H9 (cell line): ENCODE results near the gene RHOA. TPM values are rescaled to one million over a fixed set of nuclear protein-coding genes. Genes with fewer than 3 reads are reported as not detected.
"Not testable (repeated sequence)": the region's sequence is repeated elsewhere in the genome, so short reads cannot be mapped to it uniquely, and the experiment has no call there.

Experiments used
- DNase-seq: peaks from one replicate; pipeline ENCODE4 v3.0.0-alpha.2; 2017
- H2AFZ ChIP-seq: one replicate; pipeline ENCODE4 v1.6.1; 2013; ENCODE audit warnings: mild to moderate bottlenecking, low read length, control low read depth, moderate library complexity
- H2AK5ac ChIP-seq: 2 replicates; pipeline ENCODE4 v1.6.1; 2013; ENCODE audit warnings: low read length, control low read depth, mixed read lengths; ENCODE audit not compliant: insufficient read length
- H2BK120ac ChIP-seq: one replicate; pipeline ENCODE4 v1.6.1; 2013; ENCODE audit warnings: low read depth, mild to moderate bottlenecking, low read length, control low read depth, inconsistent platforms; ENCODE audit not compliant: poor library complexity, severe bottlenecking
- H2BK12ac ChIP-seq: 2 replicates; pipeline ENCODE4 v1.6.1; 2013; ENCODE audit warnings: low read length, control low read depth, mixed read lengths, low read depth; ENCODE audit not compliant: insufficient read length
- H2BK15ac ChIP-seq: 2 replicates; pipeline ENCODE4 v1.6.1; 2013; ENCODE audit warnings: low read depth, low read length, control low read depth
- H2BK20ac ChIP-seq: one replicate; pipeline ENCODE4 v1.6.1; 2013; ENCODE audit warnings: low read depth, mild to moderate bottlenecking, low read length, control low read depth, inconsistent platforms; ENCODE audit not compliant: poor library complexity, severe bottlenecking
- H2BK5ac ChIP-seq: 2 replicates; pipeline ENCODE4 v1.6.1; 2013; ENCODE audit warnings: low read length, control low read depth, mixed read lengths; ENCODE audit not compliant: insufficient read length
- H3K14ac ChIP-seq: 2 replicates; pipeline ENCODE4 v1.6.1; 2013; ENCODE audit warnings: low read length, control low read depth; ENCODE audit not compliant: insufficient read depth
- H3K18ac ChIP-seq: 2 replicates; pipeline ENCODE4 v1.6.1; 2013; ENCODE audit warnings: low read depth, mild to moderate bottlenecking, mixed read lengths, low read length, control low read depth; ENCODE audit not compliant: insufficient read length
- H3K23ac ChIP-seq: 2 replicates; pipeline ENCODE4 v1.6.1; 2013; ENCODE audit warnings: low read length, control low read depth, mixed read lengths, low read depth; ENCODE audit not compliant: insufficient read length
- H3K23me2 ChIP-seq: 2 replicates; pipeline ENCODE4 v1.6.1; 2013; ENCODE audit warnings: low read depth, mild to moderate bottlenecking, mixed read lengths, low read length, control low read depth; ENCODE audit not compliant: insufficient read length, poor library complexity, severe bottlenecking
- H3K27ac ChIP-seq: 2 replicates; pipeline ENCODE4 v1.5.1; 2013; ENCODE audit warnings: low read length, control low read depth, mixed read lengths, low read depth; ENCODE audit not compliant: insufficient read length
- H3K27me3 ChIP-seq: 2 replicates; pipeline ENCODE4 v1.6.1; 2013; ENCODE audit warnings: low read length, control low read depth, inconsistent platforms; ENCODE audit not compliant: insufficient read depth
- H3K4ac ChIP-seq: 2 replicates; pipeline ENCODE4 v1.6.1; 2013; ENCODE audit warnings: low read depth, mild to moderate bottlenecking, control low read depth, inconsistent platforms, low read length, moderate library complexity
- H3K4me1 ChIP-seq: 2 replicates; pipeline ENCODE4 v1.6.1; 2013; ENCODE audit warnings: low read length, control low read depth, inconsistent platforms; ENCODE audit not compliant: insufficient read depth
- H3K4me2 ChIP-seq: 2 replicates; pipeline ENCODE4 v1.6.1; 2013; ENCODE audit warnings: low read length, control low read depth, mixed read lengths; ENCODE audit not compliant: insufficient read length, insufficient read depth
- H3K56ac ChIP-seq: 2 replicates; pipeline ENCODE4 v1.6.1; 2013; ENCODE audit warnings: low read depth, mild to moderate bottlenecking, mixed read lengths, low read length, control low read depth; ENCODE audit not compliant: insufficient read length
- H3K79me1 ChIP-seq: 2 replicates; pipeline ENCODE4 v1.6.1; 2013; ENCODE audit warnings: low read depth, mild to moderate bottlenecking, moderate library complexity, low read length, control low read depth, inconsistent platforms; ENCODE audit not compliant: insufficient read depth, poor library complexity, severe bottlenecking
- H3K79me2 ChIP-seq: 2 replicates; pipeline ENCODE4 v1.6.1; 2013; ENCODE audit warnings: low read length, control low read depth, inconsistent platforms; ENCODE audit not compliant: insufficient read depth
- H3K9ac ChIP-seq: 2 replicates; pipeline ENCODE4 v1.6.1; 2013; ENCODE audit warnings: low read length, control low read depth, mixed read lengths; ENCODE audit not compliant: insufficient read length; ENCODE audit errors: extremely low read depth
- H3K9me3 ChIP-seq: one replicate; pipeline ENCODE4 v1.6.1; 2013; ENCODE audit warnings: low read depth, low read length, inconsistent platforms; ENCODE audit not compliant: control insufficient read depth
- H3T11ph ChIP-seq: one replicate; pipeline ENCODE4 v1.6.1; 2013; ENCODE audit warnings: mild to moderate bottlenecking, low read length, control low read depth, inconsistent platforms
- H4K20me1 ChIP-seq: one replicate; pipeline ENCODE4 v1.6.1; 2013; ENCODE audit not compliant: control insufficient read depth, insufficient read length, insufficient read depth
- H4K5ac ChIP-seq: 2 replicates; pipeline ENCODE4 v1.6.1; 2013; ENCODE audit warnings: low read depth, mild to moderate bottlenecking, mixed read lengths, low read length, control low read depth; ENCODE audit not compliant: insufficient read length
- H4K8ac ChIP-seq: replicated peaks from 2 replicates; pipeline ENCODE4 v1.6.1; 2013; ENCODE audit warnings: low read length, control low read depth, mixed read lengths, low read depth; ENCODE audit not compliant: insufficient read length
- H4K91ac ChIP-seq: 2 replicates; pipeline ENCODE4 v1.6.1; 2013; ENCODE audit warnings: low read depth, mild to moderate bottlenecking, moderate library complexity, mixed read lengths, low read length, control low read depth; ENCODE audit not compliant: insufficient read length
- H3K27ac Mint-ChIP-seq, 3 experiments: 2 replicates in 2 of 3; 3 replicates in 1 of 3; pipeline ENCODE4 v1.8.0; 2020 to 2021; ENCODE audit warnings: mixed read lengths in 3 of 3, mild to moderate bottlenecking in 1 of 3, moderate library complexity in 1 of 3
- H3K27me3 Mint-ChIP-seq: 2 replicates; pipeline ENCODE4 v1.8.0; 2021; ENCODE audit warnings: low read depth, mild to moderate bottlenecking, moderate library complexity, mixed read lengths
- H3K36me3 Mint-ChIP-seq, 3 experiments: 2 replicates in 2 of 3; 3 replicates in 1 of 3; pipeline ENCODE4 v1.8.0; 2020 to 2021; ENCODE audit warnings: low read depth in 3 of 3, mixed read lengths in 3 of 3; ENCODE audit not compliant: insufficient read depth in 1 of 3
- H3K4me1 Mint-ChIP-seq, 2 experiments: 2 replicates each; pipeline ENCODE4 v1.8.0; 2020; ENCODE audit warnings: mixed read lengths in 2 of 2
- H3K4me3 Mint-ChIP-seq, 2 experiments: 2 replicates in 1 of 2; 3 replicates in 1 of 2; pipeline ENCODE4 v1.8.0; 2020 to 2021; ENCODE audit warnings: mild to moderate bottlenecking in 2 of 2, mixed read lengths in 2 of 2, moderate library complexity in 1 of 2
- H3K9me3 Mint-ChIP-seq, 2 experiments: 2 replicates in 1 of 2; 3 replicates in 1 of 2; pipeline ENCODE4 v1.8.0; 2020; ENCODE audit warnings: mild to moderate bottlenecking in 2 of 2, mixed read lengths in 2 of 2, moderate library complexity in 1 of 2
- WGBS: extraction: QIAGEN DNeasy Blood & Tissue Kit; methylation state at CpG from one replicate; pipeline ENCODE4 v1.1.7; 2013; ENCODE audit warnings: missing lambda C conversion rate, low lambda C conversion rate, mixed read lengths; ENCODE audit not compliant: insufficient read length; ENCODE audit errors: extremely low coverage; 5-methylcytosine and 5-hydroxymethylcytosine counted together
- total RNA-seq: library from RNA; stranded (reverse); gene quantifications from 2 replicates; pipeline ENCODE4 v1.2.1, GENCODE V29; 2021
- TF ChIP-seq, protein P1 (sequence below): fragments of 200-600 bp; sonication (generic); conservative IDR thresholded peaks from 3 replicates; pipeline ENCODE4 v1.8.0; 2021; ENCODE audit warnings: antibody characterized with exemption, mild to moderate bottlenecking

Gene RHOA
- total RNA-seq, 1 experiment from 2014 or later, result 403 TPM

DNA sequence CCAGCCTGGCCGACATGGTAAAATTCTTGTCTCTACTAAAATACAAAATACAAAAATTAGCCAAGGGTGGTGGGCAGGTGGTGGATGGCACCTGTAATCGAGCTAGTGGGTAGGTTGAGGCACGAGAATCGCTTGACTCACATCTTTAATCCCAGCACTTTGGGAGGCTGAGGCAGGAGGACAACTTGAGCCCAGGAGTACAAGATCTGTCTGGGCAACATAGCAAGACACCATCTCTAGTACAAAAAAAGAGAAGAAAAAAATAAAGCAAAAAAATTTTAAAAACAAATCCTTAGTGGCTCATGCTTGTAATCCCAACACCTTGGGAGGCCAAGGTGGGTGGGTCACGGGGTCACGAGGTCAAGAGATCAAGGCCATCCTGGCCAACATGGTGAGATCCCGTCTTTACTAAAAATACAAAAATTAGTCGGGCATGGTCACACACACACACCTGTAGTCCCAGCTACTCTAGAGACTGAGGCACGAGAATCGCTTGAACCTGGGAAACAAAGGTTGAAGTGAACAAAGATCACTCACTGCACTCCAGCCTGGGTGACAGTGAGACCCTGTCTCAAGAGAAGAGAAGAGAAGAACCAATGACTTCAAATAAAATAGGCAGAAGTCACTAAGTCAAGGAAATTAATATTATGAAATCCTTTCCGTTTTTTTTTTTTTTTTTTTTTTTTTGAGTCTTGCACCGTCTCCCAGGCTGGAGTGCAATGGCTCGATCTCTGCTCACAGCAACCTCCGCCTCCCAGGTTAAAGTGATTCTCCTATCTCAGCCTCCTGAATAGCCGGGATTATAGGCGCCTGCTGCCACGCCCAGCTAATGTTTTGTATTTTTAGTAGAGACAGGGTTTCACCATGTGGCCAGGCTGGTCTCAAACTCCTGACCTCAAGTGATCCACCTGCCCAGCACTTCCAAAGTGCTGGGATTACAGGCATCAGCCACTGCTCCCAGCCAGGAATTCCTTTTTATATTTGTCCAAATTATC, 4.9 kb downstream of the RHOA start:
- peaks cover 72% of the 10 kb centered on the region for H3K79me2 ChIP-seq
- no peak overlapping the region for H4K91ac ChIP-seq
- H2BK5ac ChIP-seq, result no peak overlapping the region
- DNase-seq, result no peak
- H3K56ac ChIP-seq, result no peak overlapping the region
- H3K23ac ChIP-seq, result no peak overlapping the region
- TF ChIP-seq, protein P1, sequence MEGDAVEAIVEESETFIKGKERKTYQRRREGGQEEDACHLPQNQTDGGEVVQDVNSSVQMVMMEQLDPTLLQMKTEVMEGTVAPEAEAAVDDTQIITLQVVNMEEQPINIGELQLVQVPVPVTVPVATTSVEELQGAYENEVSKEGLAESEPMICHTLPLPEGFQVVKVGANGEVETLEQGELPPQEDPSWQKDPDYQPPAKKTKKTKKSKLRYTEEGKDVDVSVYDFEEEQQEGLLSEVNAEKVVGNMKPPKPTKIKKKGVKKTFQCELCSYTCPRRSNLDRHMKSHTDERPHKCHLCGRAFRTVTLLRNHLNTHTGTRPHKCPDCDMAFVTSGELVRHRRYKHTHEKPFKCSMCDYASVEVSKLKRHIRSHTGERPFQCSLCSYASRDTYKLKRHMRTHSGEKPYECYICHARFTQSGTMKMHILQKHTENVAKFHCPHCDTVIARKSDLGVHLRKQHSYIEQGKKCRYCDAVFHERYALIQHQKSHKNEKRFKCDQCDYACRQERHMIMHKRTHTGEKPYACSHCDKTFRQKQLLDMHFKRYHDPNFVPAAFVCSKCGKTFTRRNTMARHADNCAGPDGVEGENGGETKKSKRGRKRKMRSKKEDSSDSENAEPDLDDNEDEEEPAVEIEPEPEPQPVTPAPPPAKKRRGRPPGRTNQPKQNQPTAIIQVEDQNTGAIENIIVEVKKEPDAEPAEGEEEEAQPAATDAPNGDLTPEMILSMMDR, result no peak
- no peak overlapping the region for H3T11ph ChIP-seq
- H3K9me3 ChIP-seq, result no peaks in the 10 kb centered on the region
- H3K23me2 ChIP-seq, result no peaks in the 10 kb centered on the region
- peaks cover 14% of the 10 kb centered on the region for H3K79me1 ChIP-seq
- WGBS, result no CpG with 5 or more reads among the region's 17 CpGs
- no peak overlapping the region for H2BK120ac ChIP-seq
- no peak overlapping the region for H2BK15ac ChIP-seq
- Mint-ChIP-seq H3K4me3 (no peak overlapping the region; a peak in 1 of 5 replicates), H3K9me3 (no peaks in the 10 kb centered on the region; a peak in 1 of 5 replicates), H3K4me1 (peaks cover 25 to 29% of the 10 kb centered on the region in 2 experiments), H3K36me3 (peaks cover 9 to 21% (median 11%) of the 10 kb centered on the region in 3 experiments; a peak in 6 of 7 replicates), H3K27me3 (no peaks in the 10 kb centered on the region), H3K27ac (peak overlapping the region in 1 of 3 experiments; percentile 55; a peak in 2 of 7 replicates)
- H4K5ac ChIP-seq, result no peak overlapping the region
- H2AFZ ChIP-seq, result no peak overlapping the region
- no peak overlapping the region for H3K27ac ChIP-seq
- no peaks in the 10 kb centered on the region for H3K27me3 ChIP-seq
- H2BK20ac ChIP-seq, result no peak overlapping the region
- no peak overlapping the region for H4K8ac ChIP-seq
- no peak overlapping the region for H3K9ac ChIP-seq
- H3K14ac ChIP-seq, result no peak overlapping the region
- H3K4me2 ChIP-seq, result no peak overlapping the region
- H3K4me1 ChIP-seq, result no peaks in the 10 kb centered on the region
- H2BK12ac ChIP-seq, result no peak overlapping the region
- no peaks in the 10 kb centered on the region for H4K20me1 ChIP-seq
- no peak overlapping the region for H2AK5ac ChIP-seq
- no peak overlapping the region for H3K4ac ChIP-seq
- no peak overlapping the region for H3K18ac ChIP-seq

GRCh38 chr3:49405570-49405969, 6.2 kb downstream of the RHOA start:
- no CpG with 5 or more reads among the region's 9 CpGs for WGBS
- H3T11ph ChIP-seq, H2AK5ac ChIP-seq, H2BK15ac ChIP-seq, H3K4me3 Mint-ChIP-seq, H3K9ac ChIP-seq, H3K14ac ChIP-seq, DNase-seq, H3K23ac ChIP-seq, H3K4me1 ChIP-seq, H2BK5ac ChIP-seq, H4K8ac ChIP-seq, H3K9me3 ChIP-seq, H4K20me1 ChIP-seq, H2BK12ac ChIP-seq, H3K9me3 Mint-ChIP-seq, H4K91ac ChIP-seq, H3K27me3 ChIP-seq, H3K27me3 Mint-ChIP-seq, H4K5ac ChIP-seq, H3K23me2 ChIP-seq, H3K4me2 ChIP-seq, H3K4ac ChIP-seq, H2AFZ ChIP-seq, H2BK120ac ChIP-seq, H2BK20ac ChIP-seq, H3K56ac ChIP-seq, H3K18ac ChIP-seq, H3K27ac ChIP-seq: not testable (repeated sequence)
- H3K4me1 Mint-ChIP-seq, result peaks cover 27 to 30% of the 10 kb centered on the region in 2 experiments
- Histone ChIP-seq H3K79me2 (peaks cover 74% of the 10 kb centered on the region), H3K79me1 (peaks cover 14% of the 10 kb centered on the region)
- H3K27ac Mint-ChIP-seq, result peak overlapping the region in 1 of 3 experiments; percentile 42; a peak in 3 of 7 replicates
- H3K36me3 Mint-ChIP-seq, result peaks cover 5 to 25% (median 20%) of the 10 kb centered on the region in 3 experiments; a peak in 6 of 7 replicates
